ENCODE measurements around the gene PDS5B. TPM values are rescaled to one million over a fixed set of nuclear protein-coding genes. Genes with fewer than 3 reads are reported as not detected.
"Not testable (repeated sequence)": the region's sequence is repeated elsewhere in the genome, so short reads cannot be mapped to it uniquely, and the experiment has no call there.

PDS5B gene
- total RNA-seq, 1 donor from 2014 or later: 62.7 TPM

DNA sequence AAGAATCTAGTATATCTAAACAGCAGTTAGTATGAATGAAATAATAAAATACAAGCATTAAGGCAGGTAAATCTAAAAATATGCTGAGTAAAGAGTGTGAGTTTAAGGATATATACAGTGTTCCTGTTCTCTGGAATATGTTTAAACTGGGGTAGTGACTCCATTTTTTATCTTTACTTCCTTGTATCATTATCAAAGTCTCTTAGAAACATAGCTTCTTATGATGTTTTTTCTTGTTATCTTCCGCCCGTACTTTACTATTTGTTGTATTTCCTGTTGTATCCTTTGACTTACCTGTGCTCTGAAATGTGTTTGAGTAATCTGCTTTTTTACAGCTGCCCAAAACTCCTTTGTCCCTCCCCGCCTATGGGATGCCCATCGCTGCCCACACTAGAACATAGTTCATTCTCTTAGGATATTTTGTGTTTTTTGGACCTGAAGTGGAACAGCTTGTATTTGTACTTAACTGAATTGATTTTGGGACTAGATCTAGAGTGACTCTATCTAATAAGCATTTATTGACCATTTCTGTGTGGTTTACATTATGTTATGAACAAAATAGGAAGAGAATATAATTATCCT is 80.8 kb downstream of the PDS5B start:
- H3K4me3 Mint-ChIP-seq: no peak overlapping the region

GRCh38 chr13:32669030-32669646 is 82.9 kb downstream of the PDS5B start:
- peaks cover 27% of the 10 kb centered on the region for H3K36me3 Mint-ChIP-seq (ENCODE audit: low read depth)

More for the DNA sequence above, 80.8 kb downstream of the PDS5B start:
- no peaks in the 10 kb centered on the region for H3K9me3 Mint-ChIP-seq
- H3K27me3 Mint-ChIP-seq (ENCODE audit: insufficient read depth): no peaks in the 10 kb centered on the region
- no peak overlapping the region for H3K27ac Mint-ChIP-seq
- H3K4me1 Mint-ChIP-seq (ENCODE audit: low read depth): peaks cover 4% of the 10 kb centered on the region
- peaks cover 18% of the 10 kb centered on the region for H3K36me3 Mint-ChIP-seq (ENCODE audit: low read depth)
- intact Hi-C loops (cut with micrococcal nuclease): no loop called here
- no peak for DNase-seq (ENCODE audit: low spot score)

DNA sequence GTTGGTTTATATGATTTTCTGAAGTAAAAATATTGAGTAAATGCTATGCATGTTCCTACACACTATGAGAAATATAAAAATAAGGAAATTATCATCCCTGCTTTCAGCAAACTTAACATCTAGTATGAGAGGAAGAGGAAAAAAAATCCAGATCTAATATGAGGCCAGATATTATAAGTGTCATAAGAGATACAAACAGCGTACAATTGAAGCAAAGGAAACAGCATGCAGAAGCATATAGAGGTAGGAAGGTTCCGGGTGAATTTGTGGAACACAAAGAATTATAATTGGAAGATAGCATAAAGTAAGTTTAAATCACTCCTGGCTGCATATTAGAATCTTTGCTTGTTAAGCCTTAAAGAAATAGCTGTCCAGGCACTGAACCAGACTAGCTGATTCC is 88.3 kb downstream of the PDS5B start:
- Mint-ChIP-seq H3K36me3 (ENCODE audit: low read depth) (peaks cover 35% of the 10 kb centered on the region), H3K4me1 (ENCODE audit: low read depth) (no peaks in the 10 kb centered on the region), H3K27ac (no peak overlapping the region)

More at GRCh38 chr13:32669030-32669646, 82.9 kb downstream of the PDS5B start:
- Mint-ChIP-seq H3K27me3 (ENCODE audit: insufficient read depth) (no peaks in the 10 kb centered on the region), H3K27ac (no peak overlapping the region), H3K4me1 (ENCODE audit: low read depth) (peaks cover 4% of the 10 kb centered on the region), H3K4me3 (no peak overlapping the region), H3K9me3 (no peaks in the 10 kb centered on the region)
- intact Hi-C loops (cut with micrococcal nuclease): loop anchor here (1.0 kb wide), 2 partner anchors 19 to 83 kb away; partner anchors contain the start of gene PDS5B
- DNase-seq (ENCODE audit: low spot score): no peak

GRCh38 chr13:32676242-32676641 is 90.0 kb downstream of the PDS5B start:
- Mint-ChIP-seq H3K9me3 (no peaks in the 10 kb centered on the region), H3K36me3 (ENCODE audit: low read depth) (peaks cover 47% of the 10 kb centered on the region), H3K27me3 (ENCODE audit: insufficient read depth) (no peaks in the 10 kb centered on the region), H3K4me3 (no peak overlapping the region), H3K27ac (no peak overlapping the region), H3K4me1 (ENCODE audit: low read depth) (no peaks in the 10 kb centered on the region)
- intact Hi-C loops (cut with micrococcal nuclease): no loop called here
- no peak for DNase-seq (ENCODE audit: low spot score)

More for the DNA sequence above, 88.3 kb downstream of the PDS5B start:
- Mint-ChIP-seq H3K9me3 (no peaks in the 10 kb centered on the region), H3K4me3 (no peak overlapping the region), H3K27me3 (ENCODE audit: insufficient read depth) (no peaks in the 10 kb centered on the region)
- intact Hi-C loops (cut with micrococcal nuclease): no loop called here
- DNase-seq (ENCODE audit: low spot score): no peak

DNA sequence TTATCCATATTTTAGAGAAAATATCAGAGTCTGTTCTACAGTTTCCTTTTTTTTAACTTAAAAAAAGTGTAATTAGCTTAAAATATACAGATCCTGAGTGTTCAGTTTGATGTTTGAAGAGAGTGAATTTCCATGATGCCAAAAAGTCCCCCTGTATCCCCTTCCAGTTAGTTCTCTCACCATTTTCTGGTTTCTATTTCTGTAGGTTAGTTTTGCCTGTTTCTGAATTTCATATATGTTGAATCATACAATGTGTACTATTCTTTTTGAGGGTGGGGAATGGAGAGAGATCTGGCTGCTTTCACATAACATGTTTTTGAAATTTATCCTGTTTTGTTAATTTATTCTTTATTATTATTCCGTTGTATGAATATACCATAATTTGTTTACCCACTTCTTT is 95.9 kb downstream of the PDS5B start:
- no peak overlapping the region for H3K27ac Mint-ChIP-seq
- peaks cover 38% of the 10 kb centered on the region for H3K36me3 Mint-ChIP-seq (ENCODE audit: low read depth)
- no peaks in the 10 kb centered on the region for H3K9me3 Mint-ChIP-seq
- intact Hi-C loops (cut with micrococcal nuclease): no loop called here
- H3K4me3 Mint-ChIP-seq: no peak overlapping the region
- no peak for DNase-seq (ENCODE audit: low spot score)
- no peaks in the 10 kb centered on the region for H3K4me1 Mint-ChIP-seq (ENCODE audit: low read depth)
- H3K27me3 Mint-ChIP-seq (ENCODE audit: insufficient read depth): no peaks in the 10 kb centered on the region

GRCh38 chr13:32682740-32683139 is 96.5 kb downstream of the PDS5B start:
- no peak for DNase-seq (ENCODE audit: low spot score)
- Mint-ChIP-seq H3K36me3 (ENCODE audit: low read depth) (peaks cover 38% of the 10 kb centered on the region), H3K4me1 (ENCODE audit: low read depth) (no peaks in the 10 kb centered on the region), H3K27me3 (ENCODE audit: insufficient read depth) (no peaks in the 10 kb centered on the region), H3K4me3 (no peak overlapping the region), H3K9me3 (no peaks in the 10 kb centered on the region), H3K27ac (no peak overlapping the region)
- intact Hi-C loops (cut with micrococcal nuclease): no loop called here

GRCh38 chr13:32687275-32687674 is 101.0 kb downstream of the PDS5B start:
- intact Hi-C loops (cut with micrococcal nuclease): no loop called here
- H3K36me3 Mint-ChIP-seq (ENCODE audit: low read depth): peaks cover 15% of the 10 kb centered on the region
- no peak overlapping the region for H3K27ac Mint-ChIP-seq
- no peaks in the 10 kb centered on the region for H3K9me3 Mint-ChIP-seq
- H3K27me3 Mint-ChIP-seq (ENCODE audit: insufficient read depth): no peaks in the 10 kb centered on the region
- no peaks in the 10 kb centered on the region for H3K4me1 Mint-ChIP-seq (ENCODE audit: low read depth)
- H3K4me3 Mint-ChIP-seq: no peak overlapping the region
- no peak for DNase-seq (ENCODE audit: low spot score)

DNA sequence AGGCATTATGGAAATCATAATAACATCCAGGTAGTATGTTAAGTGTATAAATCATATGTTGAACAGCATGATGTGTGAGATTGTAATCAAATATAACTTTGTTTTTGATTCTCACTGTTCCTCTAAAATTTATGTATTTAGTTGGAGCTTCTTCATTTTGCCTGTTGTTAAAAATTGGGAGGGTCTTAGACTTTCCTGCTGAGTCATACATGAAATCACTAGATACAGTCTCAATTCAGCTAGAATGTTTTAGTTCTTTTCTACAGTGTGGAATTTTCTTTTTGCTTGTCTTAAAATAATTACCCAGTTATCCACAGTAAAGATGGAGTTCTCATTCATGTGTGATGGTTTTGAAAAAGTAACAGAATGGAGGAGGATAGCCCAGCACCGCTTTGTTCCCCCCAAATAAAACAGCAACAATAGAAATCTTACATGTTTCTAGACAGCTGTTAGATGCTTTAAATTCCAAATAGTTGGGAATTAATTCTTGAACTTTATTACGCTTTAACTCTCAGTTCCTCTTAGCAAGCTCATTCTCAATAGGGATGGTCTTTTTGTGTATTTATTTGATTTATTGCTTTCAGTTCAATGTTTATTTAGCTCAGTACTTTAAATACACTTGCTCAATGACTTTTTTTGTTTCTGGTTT is 109.5 kb downstream of the PDS5B start:
- no peaks in the 10 kb centered on the region for H3K9me3 Mint-ChIP-seq
- H3K4me3 Mint-ChIP-seq: no peak overlapping the region
- no peak overlapping the region for H3K27ac Mint-ChIP-seq
- DNase-seq (ENCODE audit: low spot score): no peak
- H3K36me3 Mint-ChIP-seq (ENCODE audit: low read depth): peaks cover 20% of the 10 kb centered on the region
- intact Hi-C loops (cut with micrococcal nuclease): no loop called here
- H3K4me1 Mint-ChIP-seq (ENCODE audit: low read depth): peaks cover 4% of the 10 kb centered on the region
- no peaks in the 10 kb centered on the region for H3K27me3 Mint-ChIP-seq (ENCODE audit: insufficient read depth)

DNA sequence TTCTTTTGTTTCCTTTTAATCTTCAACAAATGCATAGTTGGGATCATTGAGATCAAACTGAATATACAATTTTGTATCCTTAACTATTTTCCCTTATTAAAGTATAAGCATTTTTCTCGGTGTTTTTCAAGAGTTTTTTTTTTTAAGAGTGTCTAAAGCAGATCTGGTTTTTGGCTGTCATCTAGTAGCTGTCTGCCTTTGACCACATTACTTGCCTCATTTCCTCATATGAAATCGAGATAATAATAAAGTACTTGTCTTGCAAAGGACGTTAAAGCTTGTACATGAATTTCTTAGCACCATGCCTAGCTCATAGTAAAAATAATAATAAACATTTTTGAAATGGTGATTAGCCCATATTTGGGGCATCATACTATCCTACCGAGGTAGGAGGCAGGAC is 121.2 kb downstream of the PDS5B start:
- no peaks in the 10 kb centered on the region for H3K27me3 Mint-ChIP-seq (ENCODE audit: insufficient read depth)
- peaks cover 6% of the 10 kb centered on the region for H3K9me3 Mint-ChIP-seq
- no peak overlapping the region for H3K4me3 Mint-ChIP-seq
- peaks cover 14% of the 10 kb centered on the region for H3K4me1 Mint-ChIP-seq (ENCODE audit: low read depth)
- no peak overlapping the region for H3K27ac Mint-ChIP-seq
- no peak for DNase-seq (ENCODE audit: low spot score)
- H3K36me3 Mint-ChIP-seq (ENCODE audit: low read depth): peaks cover 40% of the 10 kb centered on the region
- intact Hi-C loops (cut with micrococcal nuclease): no loop called here

- Mint-ChIP-seq H3K36me3 (ENCODE audit: low read depth) (peaks cover 44% of the 10 kb centered on the region), H3K4me1 (ENCODE audit: low read depth) (no peaks in the 10 kb centered on the region), H3K27me3 (ENCODE audit: insufficient read depth) (no peaks in the 10 kb centered on the region), H3K9me3 (peaks cover 31% of the 10 kb centered on the region), H3K27ac (no peak overlapping the region), H3K4me3 (no peak overlapping the region)
- DNase-seq (ENCODE audit: low spot score): no peak
- intact Hi-C loops (cut with micrococcal nuclease): no loop called here
Measured at GRCh38 chr13:32713397-32713796, 127.1 kb downstream of the PDS5B start.

- intact Hi-C loops (cut with micrococcal nuclease); DNase-seq (ENCODE audit: low spot score); H3K27me3 Mint-ChIP-seq (ENCODE audit: insufficient read depth); H3K4me3 Mint-ChIP-seq; H3K27ac Mint-ChIP-seq; H3K4me1 Mint-ChIP-seq (ENCODE audit: low read depth): not testable (repeated sequence)
- Mint-ChIP-seq H3K36me3 (ENCODE audit: low read depth) (peaks cover 46% of the 10 kb centered on the region), H3K9me3 (peaks cover 38% of the 10 kb centered on the region)
Measured at GRCh38 chr13:32716201-32716600, 129.9 kb downstream of the PDS5B start.

GRCh38 chr13:32720026-32720425 is 133.8 kb downstream of the PDS5B start:
- no peak for DNase-seq (ENCODE audit: low spot score)
- H3K27me3 Mint-ChIP-seq (ENCODE audit: insufficient read depth): no peaks in the 10 kb centered on the region
- H3K9me3 Mint-ChIP-seq: peaks cover 11% of the 10 kb centered on the region
- H3K4me1 Mint-ChIP-seq (ENCODE audit: low read depth): no peaks in the 10 kb centered on the region
- H3K27ac Mint-ChIP-seq: no peak overlapping the region
- intact Hi-C loops (cut with micrococcal nuclease): no loop called here
- peaks cover 31% of the 10 kb centered on the region for H3K36me3 Mint-ChIP-seq (ENCODE audit: low read depth)
- no peak overlapping the region for H3K4me3 Mint-ChIP-seq
